Measurements from ENCODE around the gene ZNF592.
"Not testable (repeated sequence)": the region's sequence is repeated elsewhere in the genome, so short reads cannot be mapped to it uniquely, and the experiment has no call there.

Gene ZNF592

DNA sequence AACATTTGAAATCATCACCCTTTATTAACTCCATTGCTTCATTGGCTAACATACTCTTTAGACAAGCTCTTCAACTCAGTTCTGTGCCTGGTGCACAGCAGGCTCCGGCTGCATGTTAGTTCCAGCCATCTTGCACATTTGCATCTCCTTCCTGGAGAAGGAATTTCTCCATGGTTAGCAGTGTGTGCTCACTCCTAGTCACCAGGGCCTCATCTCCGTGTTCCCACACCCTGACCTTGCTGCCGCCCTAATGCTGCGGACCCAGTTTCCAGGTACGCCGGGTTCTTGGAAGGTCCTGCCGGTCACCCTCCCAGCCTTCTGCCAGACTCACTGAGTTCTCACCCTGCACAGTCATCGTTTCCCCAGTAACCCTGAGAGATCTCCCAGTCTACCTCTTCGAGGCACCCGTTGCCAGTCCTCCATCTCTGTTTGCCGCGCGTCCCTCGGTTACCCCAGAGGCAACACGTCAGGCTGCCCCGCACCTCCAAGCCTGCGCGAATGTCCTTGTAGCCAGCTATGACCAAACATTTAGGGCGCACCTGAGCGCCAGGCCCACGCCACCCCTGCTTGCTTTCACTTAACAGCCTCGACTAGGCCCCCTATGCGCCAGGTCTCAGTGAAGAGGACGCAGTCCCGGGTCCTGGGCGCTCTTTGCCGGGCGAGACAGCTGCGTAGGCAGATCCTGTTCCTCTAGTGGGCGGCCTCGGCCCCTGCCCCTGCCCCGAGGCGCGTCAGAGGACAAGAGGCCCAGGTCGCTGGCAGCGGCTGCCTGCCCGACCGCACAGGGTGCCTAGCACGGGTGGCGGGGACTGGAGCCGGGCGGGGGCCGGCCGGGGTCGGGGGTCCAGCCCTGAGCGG, 747 bp upstream of the ZNF592 start:
- peak; percentile 70 for DNase-seq

DNA sequence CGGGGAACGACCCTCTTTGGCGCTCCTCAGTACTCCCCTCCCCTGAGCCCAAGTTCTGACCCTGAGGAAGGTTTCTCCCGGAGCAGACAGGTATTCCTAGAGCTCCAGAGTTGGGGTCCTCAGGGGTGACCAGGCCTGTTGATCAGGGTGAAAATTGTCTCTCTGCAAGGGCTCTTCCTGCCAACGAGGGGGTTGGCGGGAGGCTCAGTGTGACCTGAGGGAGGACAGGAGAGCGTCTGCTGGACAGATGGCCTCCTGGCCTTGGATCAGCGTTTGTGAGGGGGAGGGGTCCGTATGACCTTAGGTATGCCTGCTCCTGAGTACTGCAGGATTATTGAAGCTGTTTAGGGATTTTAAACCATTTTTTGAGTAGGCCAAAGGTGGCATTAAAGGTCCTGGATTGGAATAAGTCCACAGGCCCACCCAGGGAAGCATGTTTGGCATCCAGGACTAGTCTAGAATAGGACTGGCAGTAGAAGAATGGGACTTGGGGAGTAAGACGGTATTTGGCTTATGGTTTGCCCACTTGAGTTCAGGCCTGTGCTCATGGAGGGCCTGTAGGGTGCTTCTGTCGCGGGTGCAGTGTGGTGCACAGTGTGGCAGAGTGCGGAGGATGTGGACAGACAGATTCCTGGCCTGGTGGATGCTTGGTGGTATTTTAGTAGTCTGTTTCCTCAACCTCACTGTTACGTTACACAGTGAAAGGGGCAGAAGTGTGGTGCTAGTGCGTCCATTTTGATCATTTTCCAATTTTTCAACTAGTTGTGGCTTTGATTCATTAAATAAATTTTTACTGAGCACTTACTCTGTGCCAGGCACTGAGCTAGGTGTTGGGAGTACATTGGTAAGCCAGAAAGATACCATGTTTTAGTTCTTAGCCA, 959 bp downstream of the ZNF592 start:
- DNase-seq: peak; percentile 44

- no peak for DNase-seq
Measured at GRCh38 chr15:84750583-84751092, 2.2 kb downstream of the ZNF592 start.

DNA sequence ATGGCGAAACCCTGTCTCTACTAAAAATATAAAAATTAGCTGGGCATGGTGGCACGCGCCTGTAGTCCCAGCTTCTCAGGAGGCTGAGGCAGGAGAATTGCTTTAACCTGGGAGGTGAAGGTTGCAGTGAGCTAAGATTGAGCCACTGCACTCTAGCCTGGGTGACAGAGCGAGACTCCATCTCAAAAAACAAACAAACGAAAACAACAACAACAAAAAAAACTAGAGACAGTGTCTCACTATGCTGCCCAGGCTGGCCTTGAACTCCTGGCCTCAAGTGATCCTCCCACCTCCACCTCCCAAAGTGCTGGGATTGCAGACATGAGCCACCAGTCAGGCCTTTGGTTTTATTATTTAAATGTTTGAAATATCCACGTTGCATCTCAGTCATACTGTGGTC, 3.3 kb downstream of the ZNF592 start:
- not testable (repeated sequence) for DNase-seq

GRCh38 chr15:84752195-84752594, 3.8 kb downstream of the ZNF592 start:
- DNase-seq: no peak

GRCh38 chr15:84752700-84753099, 4.3 kb downstream of the ZNF592 start:
- DNase-seq: no peak

DNA sequence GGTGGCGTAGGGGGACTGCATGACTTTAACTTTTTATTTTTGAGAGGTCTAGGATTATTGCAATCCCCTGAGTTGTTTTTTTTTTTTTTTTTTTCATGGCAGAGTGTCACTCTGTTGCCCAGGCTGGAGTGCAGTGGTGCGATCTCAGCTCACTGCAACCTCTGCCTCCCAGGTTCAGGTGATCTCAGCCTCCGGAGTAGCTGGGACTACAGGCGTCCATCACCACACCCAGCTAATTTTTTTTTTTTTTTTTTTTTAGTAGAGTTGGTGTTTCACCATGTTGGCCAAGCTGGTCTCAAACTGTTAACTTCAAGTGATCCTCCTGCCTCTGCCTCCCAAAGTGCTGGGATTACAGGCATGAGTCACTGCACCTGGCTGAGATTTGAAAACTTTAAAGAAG, 6.5 kb downstream of the ZNF592 start:
- not testable (repeated sequence) for DNase-seq

DNA sequence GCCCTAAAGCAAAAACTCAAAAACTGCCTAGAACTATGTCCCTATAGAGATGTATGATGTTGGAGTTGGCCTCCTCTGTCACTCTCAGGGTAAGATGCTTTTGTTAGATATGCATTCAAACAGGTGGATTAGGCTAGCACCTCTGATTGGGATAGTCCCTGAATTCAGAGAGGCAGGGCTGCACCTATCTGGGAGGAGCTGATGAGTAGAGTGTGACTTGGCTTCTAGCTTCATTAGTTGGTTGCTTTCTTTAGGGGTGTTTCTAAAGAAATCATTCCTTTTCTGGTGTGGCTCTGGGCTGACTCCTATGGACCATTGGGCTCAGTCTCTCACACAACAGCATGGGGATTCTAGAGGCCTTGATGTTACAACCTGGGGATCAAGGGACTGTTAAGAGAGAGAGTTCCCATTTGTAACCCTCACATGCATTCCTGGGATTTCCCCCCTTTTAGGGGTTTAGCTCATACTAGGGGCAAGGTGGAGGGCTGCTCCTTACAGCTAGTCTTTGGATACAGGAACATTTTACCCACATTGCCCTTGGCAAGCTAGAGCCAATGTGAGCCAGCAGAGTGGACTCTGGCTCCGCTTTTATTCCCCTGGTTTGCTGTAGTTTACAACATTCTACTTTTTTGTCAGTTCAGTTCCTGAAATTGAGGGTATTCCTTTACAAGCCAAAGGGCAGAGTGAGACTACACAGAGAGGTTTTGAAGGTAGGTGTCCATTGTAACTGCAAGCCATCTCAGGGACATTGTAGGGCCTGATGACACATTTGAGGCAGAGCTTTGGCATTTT, 7.5 kb downstream of the ZNF592 start:
- DNase-seq: no peak

- DNase-seq: no peak
Measured at GRCh38 chr15:84759018-84759417, 10.6 kb downstream of the ZNF592 start.

DNA sequence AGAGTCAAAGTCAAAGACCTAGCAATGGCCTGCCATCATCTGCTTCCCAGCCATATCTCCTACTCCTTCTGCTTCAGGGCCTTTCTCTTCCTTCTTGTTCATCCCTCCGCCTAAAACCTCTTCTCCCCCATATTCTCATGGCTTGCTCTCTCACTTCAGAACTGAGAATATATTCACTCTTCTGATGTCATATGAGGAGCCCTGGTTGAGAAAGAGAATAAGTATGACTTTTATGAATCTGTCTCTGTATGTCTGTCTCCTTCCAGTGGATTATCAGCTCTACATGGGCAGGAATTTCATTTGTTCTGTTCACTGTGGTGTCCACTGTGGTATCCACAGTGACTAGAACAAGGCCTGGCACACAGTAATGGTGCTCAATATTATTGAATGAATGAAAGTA, 11.8 kb downstream of the ZNF592 start:
- DNase-seq: no peak

GRCh38 chr15:84761607-84762131, 13.3 kb downstream of the ZNF592 start:
- no peak for DNase-seq

DNA sequence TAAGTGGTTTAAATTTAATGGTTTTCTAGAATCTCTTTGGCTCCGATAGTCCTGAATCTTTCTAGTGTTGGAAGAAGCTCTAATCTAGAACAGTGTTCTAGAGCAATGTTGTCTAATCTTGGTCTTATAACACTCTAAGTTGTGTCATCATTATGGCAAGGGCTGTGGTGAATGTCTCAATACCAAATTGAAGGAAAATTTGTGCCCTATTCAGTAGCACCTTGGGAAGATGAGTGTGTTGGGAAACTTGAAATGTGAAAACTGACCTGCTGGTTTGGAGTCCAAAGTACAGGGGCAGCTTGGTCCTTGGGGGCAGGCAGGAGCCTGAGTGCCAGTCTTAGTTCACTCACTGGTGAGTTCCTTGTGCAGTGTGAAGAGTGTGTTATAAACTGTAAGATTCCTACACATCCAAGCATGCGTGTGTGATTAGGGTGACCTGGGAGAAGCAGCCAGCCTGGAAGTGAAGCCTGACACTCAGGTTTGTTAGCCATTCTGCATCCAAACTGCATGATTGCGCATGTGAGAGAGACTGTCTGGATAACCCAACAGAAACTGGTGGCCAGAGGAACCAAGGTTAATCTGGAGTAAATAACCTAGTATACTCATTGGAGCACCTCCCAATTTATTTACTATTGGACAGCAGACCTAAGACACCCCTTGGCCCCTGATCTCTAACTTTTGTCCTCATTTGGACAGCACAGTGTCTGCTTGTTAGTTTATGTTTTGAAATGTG, 14.6 kb downstream of the ZNF592 start:
- no peak for DNase-seq

DNA sequence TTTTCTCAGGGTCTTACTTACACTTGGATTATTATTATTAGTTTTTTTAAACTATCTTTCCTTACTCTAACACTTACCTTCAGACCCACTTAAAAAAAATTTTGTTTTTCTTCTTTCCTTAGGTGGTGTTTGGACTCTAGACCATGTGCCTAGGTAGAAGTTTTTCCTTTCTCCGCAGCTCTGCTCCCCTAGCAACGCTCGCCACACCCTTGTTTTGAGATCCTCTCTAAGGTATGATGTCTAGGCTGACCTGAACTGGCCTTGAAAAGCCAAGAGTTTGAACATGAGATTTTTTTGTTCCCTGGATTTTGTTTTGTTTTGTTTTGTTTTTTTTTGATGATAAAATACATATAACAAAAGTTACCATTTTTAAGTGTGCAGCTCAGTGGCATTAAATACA, 16.2 kb downstream of the ZNF592 start:
- no peak for DNase-seq

DNA sequence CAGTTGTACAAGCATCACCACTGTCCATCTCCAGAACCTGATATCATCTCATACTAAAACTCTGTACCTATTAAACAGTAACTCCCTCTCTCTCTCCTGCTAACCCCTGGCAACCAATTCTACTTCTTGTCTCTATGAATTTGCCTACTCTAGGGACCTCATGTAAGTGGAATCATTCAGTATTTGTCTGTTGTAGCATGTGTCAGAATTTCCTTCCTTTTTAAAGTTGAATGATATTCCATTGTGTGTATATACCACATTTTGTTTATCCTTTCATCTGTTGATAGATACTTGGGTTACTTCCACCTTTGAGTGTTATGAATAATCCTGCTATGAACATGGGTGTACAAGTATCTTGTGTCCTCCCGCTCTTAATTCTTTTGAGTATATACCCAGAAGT, 16.6 kb downstream of the ZNF592 start:
- no peak for DNase-seq

GRCh38 chr15:84765675-84766074, 17.3 kb downstream of the ZNF592 start:
- DNase-seq: no peak

- no peak for DNase-seq
Measured at GRCh38 chr15:84766461-84767035, 18.2 kb downstream of the ZNF592 start.

- DNase-seq: no peak
Measured at GRCh38 chr15:84772031-84772430, 23.6 kb downstream of the ZNF592 start.

DNA sequence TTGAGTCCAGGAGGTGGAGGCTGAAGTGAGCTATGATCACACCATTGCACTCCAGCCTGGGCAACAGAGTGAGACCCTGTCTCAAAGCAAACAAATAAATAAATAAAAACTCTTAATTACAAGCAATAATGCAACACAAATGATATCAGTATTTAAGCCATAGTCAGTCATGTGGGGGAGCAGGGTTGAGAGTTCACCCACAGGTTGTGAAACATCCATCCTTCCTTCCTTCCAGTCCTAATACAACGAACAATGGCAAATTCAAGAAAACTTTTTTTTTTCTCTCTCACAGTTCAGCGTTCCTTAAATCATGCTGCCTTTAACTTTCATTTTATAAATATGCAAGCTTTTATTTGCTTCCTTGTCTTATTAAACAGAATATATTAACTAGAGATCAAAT, 24.1 kb downstream of the ZNF592 start:
- DNase-seq: no peak

DNA sequence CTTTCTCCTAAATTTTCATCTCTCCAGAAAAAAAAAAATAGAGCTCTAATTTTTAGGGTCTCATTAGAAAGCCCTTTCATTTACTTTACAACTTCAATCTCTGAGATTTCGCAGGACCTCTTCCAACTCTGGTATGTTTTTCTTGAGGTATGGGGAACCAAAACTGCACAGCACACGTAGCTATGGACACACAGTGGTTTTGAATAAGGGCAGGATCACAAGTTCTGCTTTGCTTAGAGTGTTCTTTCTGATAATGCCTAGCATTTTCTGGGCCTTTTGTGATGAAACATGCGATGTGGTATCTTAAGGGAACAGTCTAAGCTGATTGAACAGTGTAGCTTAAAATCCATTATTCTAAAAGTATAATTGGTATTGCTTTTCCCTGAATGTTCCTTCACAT, 25.3 kb downstream of the ZNF592 start:
- no peak for DNase-seq

DNA sequence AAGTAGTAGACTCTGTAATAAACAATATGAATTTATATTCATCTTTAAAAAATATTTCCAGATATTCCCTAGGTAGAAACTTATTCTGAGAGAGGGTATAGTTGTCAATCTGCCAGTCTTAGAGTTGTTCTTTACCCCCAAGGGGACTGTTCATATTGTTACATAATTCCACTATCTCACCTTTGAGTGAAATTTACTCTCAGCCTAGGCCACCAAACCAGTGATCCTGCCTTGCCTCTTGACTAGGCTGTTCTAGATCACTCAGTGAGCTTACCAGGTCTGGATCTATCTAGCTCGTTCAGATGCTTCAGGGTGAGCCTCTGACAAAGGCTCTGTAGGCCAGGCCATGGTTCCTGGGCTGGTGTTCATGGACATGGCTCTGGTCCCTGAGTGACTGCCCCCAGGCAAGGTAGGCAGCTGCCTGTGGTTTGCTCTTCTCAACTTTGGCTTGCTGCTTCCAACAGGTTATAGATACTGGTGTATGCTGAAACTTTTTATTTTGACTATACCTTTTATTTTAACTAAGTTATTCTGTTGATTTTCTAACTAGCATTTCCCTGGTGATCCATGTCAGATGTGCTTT, 27.6 kb downstream of the ZNF592 start:
- no peak for DNase-seq

DNA sequence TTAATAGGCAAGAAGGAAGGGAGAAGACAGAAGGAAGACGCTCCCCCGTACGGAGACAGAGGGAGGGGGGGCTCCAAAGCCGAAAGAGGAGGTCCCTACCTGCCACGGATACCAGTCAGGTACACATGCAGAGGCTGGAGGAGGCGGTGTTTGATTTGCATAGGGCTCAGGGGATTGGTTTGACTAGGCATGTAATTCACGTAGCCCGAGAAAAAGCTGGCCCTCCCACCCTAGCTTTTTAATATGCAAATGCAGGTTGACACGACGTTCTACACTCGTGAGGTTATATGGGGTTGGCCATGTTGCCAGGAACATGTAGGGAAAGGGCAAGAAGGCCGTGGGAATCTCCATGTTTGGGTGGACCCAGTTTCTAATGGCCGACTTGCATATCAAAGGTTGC, 29.8 kb downstream of the ZNF592 start:
- no peak for DNase-seq

Data from activated CD4-positive, alpha-beta T cell treated with anti-CD3 and anti-CD28 coated beads, Interleukin-2, amount 50 U/mL, for 1 hour (primary cell).